Type B pancreatic cell (in vitro differentiated cells): ENCODE measurements around the gene PPOX. TPM values are rescaled to one million over a fixed set of nuclear protein-coding genes. Genes with fewer than 3 reads are reported as not detected.
A peak's percentile ranks its signal among the peaks of the same experiment; 100 is the strongest.

ENCODE experiments used
- DNase-seq: peaks from one replicate; pipeline ENCODE4 v3.0.0; 2021; ENCODE audit warnings: mixed read lengths; ENCODE audit not compliant: unreplicated experiment; ENCODE audit errors: extremely low spot score
- H3K27ac Mint-ChIP-seq: 2 replicates; pipeline ENCODE4 v1.8.0; 2021; ENCODE audit warnings: mild to moderate bottlenecking, mixed read lengths
- H3K27me3 Mint-ChIP-seq: 2 replicates; pipeline ENCODE4 v1.8.0; 2021; ENCODE audit warnings: mixed read lengths
- H3K36me3 Mint-ChIP-seq: 2 replicates; pipeline ENCODE4 v1.8.0; 2021; ENCODE audit warnings: mixed read lengths
- H3K4me1 Mint-ChIP-seq: one replicate; pipeline ENCODE4 v1.8.0; 2021; ENCODE audit warnings: mixed read lengths; ENCODE audit not compliant: unreplicated experiment
- H3K4me3 Mint-ChIP-seq: 2 replicates; pipeline ENCODE4 v1.8.0; 2021; ENCODE audit warnings: mild to moderate bottlenecking, mixed read lengths
- H3K9me3 Mint-ChIP-seq: 2 replicates; pipeline ENCODE4 v1.8.0; 2021; ENCODE audit warnings: mixed read lengths
- CTCF ChIP-seq: fragments of 200-600 bp; sonication (generic); conservative IDR thresholded peaks from 2 replicates; pipeline ENCODE4 v1.5.0; 2021; ENCODE audit warnings: antibody characterized with exemption, mild to moderate bottlenecking
- total RNA-seq: library from RNA; stranded (reverse); gene quantifications from 2 replicates; pipeline ENCODE4 v1.2.1, GENCODE V29; 2021; ENCODE audit warnings: low replicate concordance

PPOX gene
- total RNA-seq, 1 donor from 2014 or later: 43.6 TPM

GRCh38 chr1:161139766-161140165 is 26.5 kb upstream of the PPOX start:
- Mint-ChIP-seq H3K36me3 (no peaks in the 10 kb centered on the region), H3K4me3 (no peak overlapping the region), H3K9me3 (no peaks in the 10 kb centered on the region), H3K27ac (no peak overlapping the region), H3K27me3 (no peaks in the 10 kb centered on the region), H3K4me1 (peaks cover 11% of the 10 kb centered on the region)
- no peak for DNase-seq
- peak; percentile 73 for TF ChIP-seq CTCF

GRCh38 chr1:161140755-161141400 is 25.3 kb upstream of the PPOX start:
- no peak for TF ChIP-seq CTCF
- H3K27ac Mint-ChIP-seq: no peak overlapping the region
- H3K4me3 Mint-ChIP-seq: no peak overlapping the region
- H3K4me1 Mint-ChIP-seq: peaks cover 11% of the 10 kb centered on the region
- no peaks in the 10 kb centered on the region for H3K27me3 Mint-ChIP-seq
- DNase-seq: no peak
- H3K36me3 Mint-ChIP-seq: no peaks in the 10 kb centered on the region
- no peaks in the 10 kb centered on the region for H3K9me3 Mint-ChIP-seq

- Mint-ChIP-seq H3K4me3 (no peak overlapping the region), H3K27ac (no peak overlapping the region), H3K9me3 (no peaks in the 10 kb centered on the region), H3K36me3 (no peaks in the 10 kb centered on the region), H3K4me1 (no peaks in the 10 kb centered on the region), H3K27me3 (no peaks in the 10 kb centered on the region)
- TF ChIP-seq CTCF: no peak
- DNase-seq: no peak
Measured at GRCh38 chr1:161145832-161146231, 20.4 kb upstream of the PPOX start.

- H3K27me3 Mint-ChIP-seq: no peaks in the 10 kb centered on the region
- H3K4me3 Mint-ChIP-seq: peak overlapping the region; percentile 99
- no peaks in the 10 kb centered on the region for H3K9me3 Mint-ChIP-seq
Measured at GRCh38 chr1:161153176-161153575, 13.1 kb upstream of the PPOX start.

GRCh38 chr1:161153682-161154337 is 12.4 kb upstream of the PPOX start, which contains the start of gene UFC1:
Gene UFC1 (plus strand): TSS chr1:161153978. CDS start chr1:161153998, 20 bp downstream.
- no peak for TF ChIP-seq CTCF
- H3K27me3 Mint-ChIP-seq: no peaks in the 10 kb centered on the region
- peak within 1 kb of the TSS; percentile 99 for H3K4me3 Mint-ChIP-seq
- peak within 1 kb of the TSS; percentile 100 for H3K27ac Mint-ChIP-seq
- no peak for DNase-seq
- H3K4me1 Mint-ChIP-seq: peaks cover 22% of the 10 kb centered on the region
- H3K9me3 Mint-ChIP-seq: no peaks in the 10 kb centered on the region
- no peaks in the 10 kb centered on the region for H3K36me3 Mint-ChIP-seq

More at GRCh38 chr1:161153176-161153575, 13.1 kb upstream of the PPOX start:
- Mint-ChIP-seq H3K27ac (peak overlapping the region; percentile 100), H3K36me3 (no peaks in the 10 kb centered on the region), H3K4me1 (peaks cover 19% of the 10 kb centered on the region)
- no peak for DNase-seq
- TF ChIP-seq CTCF: no peak
